Karpas-422 (cell line): ENCODE measurements around the gene USP7. TPM values are rescaled to one million over a fixed set of nuclear protein-coding genes. Genes with fewer than 3 reads are reported as not detected.

Source experiments
- DNase-seq: peaks from one replicate; pipeline ENCODE4 v3.0.0-alpha.2; 2015
- H2AFZ ChIP-seq: fragments of 200-600 bp; sonication (generic); 2 replicates; pipeline ENCODE4 v1.6.1; 2014; ENCODE audit warnings: antibody characterized with exemption, low read length, mixed read lengths
- H3K27ac ChIP-seq: fragments of 200-600 bp; sonication (generic); 2 replicates; pipeline ENCODE4 v1.5.1; 2014; ENCODE audit warnings: mild to moderate bottlenecking, low read length, moderate library complexity
- H3K27me3 ChIP-seq: fragments of 200-600 bp; sonication (generic); 2 replicates; pipeline ENCODE4 v1.6.1; 2014; ENCODE audit warnings: low read length, mixed read lengths
- H3K36me3 ChIP-seq: fragments of 200-600 bp; sonication (generic); 2 replicates; pipeline ENCODE4 v1.6.1; 2014; ENCODE audit warnings: low read length, mixed read lengths; ENCODE audit not compliant: insufficient read depth
- H3K4me1 ChIP-seq: fragments of 200-600 bp; sonication (generic); 2 replicates; pipeline ENCODE4 v1.6.1; 2014; ENCODE audit warnings: mild to moderate bottlenecking, low read length, mixed read lengths
- H3K4me2 ChIP-seq: fragments of 200-600 bp; sonication (generic); 2 replicates; pipeline ENCODE4 v1.6.1; 2014; ENCODE audit warnings: low read length, low read depth, mild to moderate bottlenecking; ENCODE audit not compliant: poor library complexity, severe bottlenecking
- H3K4me3 ChIP-seq: fragments of 200-600 bp; sonication (generic); 2 replicates; pipeline ENCODE4 v1.5.1; 2014; ENCODE audit warnings: mild to moderate bottlenecking, antibody characterized with exemption, low read length, mixed read lengths
- H3K79me2 ChIP-seq: fragments of 200-600 bp; sonication (generic); 2 replicates; pipeline ENCODE4 v1.6.1; 2014; ENCODE audit warnings: mild to moderate bottlenecking, low read length, mixed read lengths
- H3K9ac ChIP-seq: fragments of 200-600 bp; sonication (generic); 2 replicates; pipeline ENCODE4 v1.6.0; 2014; ENCODE audit warnings: low read length
- H3K9me2 ChIP-seq: fragments of 200-600 bp; sonication (generic), shearing (Covaris generic); replicated peaks from 2 replicates; pipeline ENCODE4 v1.6.0; 2014; ENCODE audit warnings: mild to moderate bottlenecking, low read length, moderate library complexity; ENCODE audit not compliant: insufficient read depth
- H3K9me3 ChIP-seq: fragments of 300-700, 200-600 bp; sonication (generic); 2 replicates; pipeline ENCODE4 v1.6.1; 2014; ENCODE audit warnings: low read length, mixed read lengths
- H4K20me1 ChIP-seq: fragments of 200-600 bp; sonication (generic); 2 replicates; pipeline ENCODE4 v1.6.1; 2014; ENCODE audit warnings: mild to moderate bottlenecking, antibody characterized with exemption, low read length, low read depth; ENCODE audit not compliant: insufficient read depth
- total RNA-seq: library from RNA; depleted of rRNA; stranded (reverse); fragments of >200 nt; shearing (Covaris generic); gene quantifications from 2 replicates; pipeline ENCODE4 v1.2.3, GENCODE V29; 2014; ENCODE audit warnings: low replicate concordance

Gene USP7
- total RNA-seq, 1 experiment from 2014 or later = 42.5 TPM

DNA sequence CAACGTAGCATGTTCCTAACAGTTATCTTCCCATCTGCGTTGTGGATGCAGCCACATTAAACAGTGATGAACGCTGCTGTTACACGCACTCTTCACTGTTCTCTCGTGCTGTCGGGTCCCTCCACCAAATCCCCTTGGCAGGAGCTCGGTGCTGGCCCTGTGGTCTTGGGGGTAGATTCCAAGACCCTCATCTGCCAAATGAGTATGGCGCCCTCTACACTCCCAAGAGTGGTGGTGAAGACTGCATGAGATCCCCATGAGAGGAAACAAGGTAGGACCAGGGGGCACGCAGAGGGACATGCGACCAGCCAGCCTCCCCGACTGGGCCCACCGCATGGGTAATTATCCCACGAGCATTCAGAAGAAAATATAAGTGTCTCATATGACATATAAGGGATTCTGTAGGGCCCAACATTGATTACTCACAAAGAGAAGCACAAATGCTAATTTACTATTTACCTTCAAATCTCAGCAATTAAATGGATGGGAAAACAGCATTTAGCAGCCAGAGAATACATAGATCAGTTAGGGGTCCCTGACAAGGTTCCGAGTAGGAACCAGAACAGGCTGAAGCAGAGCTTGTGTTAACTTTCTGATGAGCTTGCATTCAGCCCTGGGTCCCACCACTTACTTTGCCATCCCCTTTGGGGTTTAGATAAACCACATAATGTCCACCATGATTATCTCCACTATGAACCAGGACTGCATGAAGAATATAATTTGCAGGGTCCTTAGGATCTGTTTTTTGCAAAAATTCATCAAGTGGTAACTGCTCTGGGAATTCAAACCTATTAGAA, 57.7 kb downstream of the USP7 start:
- no peaks in the 10 kb centered on the region for H3K27me3 ChIP-seq
- peaks cover 10% of the 10 kb centered on the region for H3K4me1 ChIP-seq
- no peak overlapping the region for H3K27ac ChIP-seq
- peaks cover 35% of the 10 kb centered on the region; the same call in 1 of the 2 replicates for H3K36me3 ChIP-seq
- no peaks in the 10 kb centered on the region for H3K9me2 ChIP-seq
- no peak overlapping the region for H2AFZ ChIP-seq
- H3K79me2 ChIP-seq = peaks cover 6% of the 10 kb centered on the region; the same call in 1 of the 2 replicates
- DNase-seq = no peak
- H3K9ac ChIP-seq = no peak overlapping the region
- no peaks in the 10 kb centered on the region for H3K9me3 ChIP-seq
- H3K4me3 ChIP-seq = no peak overlapping the region
- H4K20me1 ChIP-seq = peaks cover 17% of the 10 kb centered on the region; the same call in 1 of the 2 replicates
- no peak overlapping the region for H3K4me2 ChIP-seq

DNA sequence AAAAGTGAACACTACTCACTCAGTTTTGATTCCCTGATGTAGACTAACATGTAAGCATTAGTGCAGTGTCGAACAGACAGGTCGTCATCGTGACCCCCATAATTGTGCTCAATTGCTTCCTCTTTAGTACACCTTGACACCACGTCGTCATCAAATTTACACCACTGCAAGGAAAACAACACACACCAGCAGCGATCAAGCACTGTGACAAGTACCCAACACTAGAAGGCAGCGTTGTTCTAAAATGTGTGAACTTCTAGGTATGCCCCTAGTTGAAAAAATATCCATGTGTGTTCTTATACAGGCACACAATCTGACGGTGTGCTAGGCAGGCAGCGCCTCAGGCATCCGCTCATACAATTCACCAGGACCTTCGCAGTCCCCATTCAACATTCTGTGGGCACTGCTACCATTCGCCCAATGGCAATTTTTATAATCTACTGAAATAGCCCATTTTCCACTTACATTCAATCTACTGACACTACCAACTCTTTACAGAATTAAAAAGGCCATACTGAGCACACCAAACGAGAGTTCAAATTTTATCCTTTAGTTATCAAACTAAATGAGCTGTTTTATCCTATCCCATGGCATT, 58.4 kb downstream of the USP7 start:
- Histone ChIP-seq H3K9ac (no peak overlapping the region), H3K4me1 (peaks cover 10% of the 10 kb centered on the region), H3K9me3 (no peaks in the 10 kb centered on the region), H3K79me2 (no peaks in the 10 kb centered on the region), H2AFZ (no peak overlapping the region), H3K36me3 (peaks cover 34% of the 10 kb centered on the region; the same call in 1 of the 2 replicates), H3K27me3 (no peaks in the 10 kb centered on the region), H4K20me1 (peaks cover 11% of the 10 kb centered on the region; the same call in 1 of the 2 replicates), H3K4me2 (no peak overlapping the region), H3K4me3 (no peak overlapping the region), H3K9me2 (no peaks in the 10 kb centered on the region), H3K27ac (no peak overlapping the region)
- DNase-seq = peak; percentile 69

DNA sequence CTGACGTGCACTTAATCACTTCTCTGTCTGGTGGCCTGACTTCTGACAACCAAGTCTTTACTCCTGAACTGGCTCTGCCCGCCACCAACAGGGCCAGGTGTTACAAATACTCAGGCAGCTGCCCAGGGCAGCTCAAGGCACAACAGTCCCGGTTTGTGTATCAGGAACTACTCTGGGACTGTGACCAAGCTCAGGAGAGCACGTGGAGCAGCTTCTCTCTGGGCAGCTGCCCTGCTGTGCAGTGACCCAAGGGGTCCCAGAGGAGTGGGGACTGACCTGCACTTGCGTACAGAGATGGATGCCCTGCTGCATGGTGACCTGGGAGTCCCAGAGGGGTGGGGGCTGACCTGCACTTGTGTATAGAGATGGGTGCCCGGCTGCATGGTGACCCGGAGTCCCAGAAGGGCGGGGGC, 59.7 kb downstream of the USP7 start:
- Histone ChIP-seq H3K9ac (no peak overlapping the region), H3K4me3 (no peak overlapping the region), H4K20me1 (peaks cover 10% of the 10 kb centered on the region; the same call in 1 of the 2 replicates), H3K27ac (no peak overlapping the region), H3K36me3 (peaks cover 43% of the 10 kb centered on the region), H3K27me3 (no peaks in the 10 kb centered on the region), H3K9me3 (no peaks in the 10 kb centered on the region), H3K79me2 (no peaks in the 10 kb centered on the region), H2AFZ (no peak overlapping the region), H3K4me2 (no peak overlapping the region), H3K4me1 (peaks cover 6% of the 10 kb centered on the region), H3K9me2 (no peaks in the 10 kb centered on the region)
- no peak for DNase-seq

DNA sequence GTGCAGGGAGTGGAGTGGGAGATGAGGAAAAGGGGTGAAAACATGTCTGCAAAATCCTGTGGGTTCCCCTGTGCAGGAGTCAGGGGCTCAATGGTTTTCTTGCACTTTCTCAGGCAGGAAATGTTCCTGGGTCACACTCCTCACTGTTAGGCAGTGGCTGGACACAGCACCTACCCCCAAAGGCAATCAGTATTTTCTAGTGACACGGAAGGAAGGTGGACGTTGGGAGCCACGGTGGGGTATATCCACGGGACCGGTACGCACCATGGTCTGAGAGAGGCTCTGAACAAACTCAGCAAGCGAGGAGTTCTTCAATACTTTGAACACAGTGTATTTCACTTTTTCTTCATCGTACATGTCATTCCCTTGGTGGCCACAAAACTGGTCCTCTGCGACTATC, 60.7 kb downstream of the USP7 start:
- no peak for DNase-seq
- peaks cover 53% of the 10 kb centered on the region for H3K36me3 ChIP-seq
- no peaks in the 10 kb centered on the region for H3K27me3 ChIP-seq
- H3K79me2 ChIP-seq = no peaks in the 10 kb centered on the region
- no peak overlapping the region for H3K4me3 ChIP-seq
- H3K4me1 ChIP-seq = no peaks in the 10 kb centered on the region
- no peaks in the 10 kb centered on the region for H3K9me2 ChIP-seq
- H4K20me1 ChIP-seq = peaks cover 7% of the 10 kb centered on the region; the same call in 1 of the 2 replicates
- no peak overlapping the region for H2AFZ ChIP-seq
- no peak overlapping the region for H3K27ac ChIP-seq
- no peaks in the 10 kb centered on the region for H3K9me3 ChIP-seq
- no peak overlapping the region for H3K4me2 ChIP-seq
- no peak overlapping the region for H3K9ac ChIP-seq

DNA sequence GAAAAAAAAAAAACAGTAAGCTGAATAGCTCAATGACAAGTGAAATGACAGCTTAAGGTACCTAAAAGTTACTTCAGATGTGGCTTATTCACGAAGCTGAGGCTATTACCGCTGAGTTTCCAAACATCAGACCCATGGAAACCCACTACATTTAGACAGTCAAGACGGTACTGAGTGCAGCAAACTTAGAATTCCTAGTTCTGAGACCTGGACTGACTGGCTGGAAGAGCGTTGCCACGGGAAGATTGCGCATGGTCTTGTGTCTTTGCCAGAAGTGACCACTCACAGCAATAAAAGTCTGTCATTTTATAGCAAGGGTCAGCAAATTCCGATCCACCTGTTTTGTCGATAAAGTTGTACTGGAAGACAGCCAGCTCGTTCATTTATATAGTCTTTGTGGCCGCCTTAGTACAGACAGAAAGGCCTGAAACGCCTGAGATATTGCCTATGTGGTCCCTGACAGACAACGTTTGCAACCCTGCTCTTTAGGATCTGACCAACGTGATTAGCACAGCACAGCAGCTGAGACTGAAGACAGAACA, 62.3 kb downstream of the USP7 start:
- H3K27me3 ChIP-seq = no peaks in the 10 kb centered on the region
- H3K4me2 ChIP-seq = no peak overlapping the region
- H3K79me2 ChIP-seq = no peaks in the 10 kb centered on the region
- H3K9me2 ChIP-seq = no peaks in the 10 kb centered on the region
- H2AFZ ChIP-seq = no peak overlapping the region
- H3K9me3 ChIP-seq = no peaks in the 10 kb centered on the region
- H4K20me1 ChIP-seq = no peaks in the 10 kb centered on the region
- no peaks in the 10 kb centered on the region for H3K4me1 ChIP-seq
- H3K36me3 ChIP-seq = peaks cover 54% of the 10 kb centered on the region
- H3K9ac ChIP-seq = no peak overlapping the region
- H3K4me3 ChIP-seq = no peak overlapping the region
- no peak overlapping the region for H3K27ac ChIP-seq
- no peak for DNase-seq

DNA sequence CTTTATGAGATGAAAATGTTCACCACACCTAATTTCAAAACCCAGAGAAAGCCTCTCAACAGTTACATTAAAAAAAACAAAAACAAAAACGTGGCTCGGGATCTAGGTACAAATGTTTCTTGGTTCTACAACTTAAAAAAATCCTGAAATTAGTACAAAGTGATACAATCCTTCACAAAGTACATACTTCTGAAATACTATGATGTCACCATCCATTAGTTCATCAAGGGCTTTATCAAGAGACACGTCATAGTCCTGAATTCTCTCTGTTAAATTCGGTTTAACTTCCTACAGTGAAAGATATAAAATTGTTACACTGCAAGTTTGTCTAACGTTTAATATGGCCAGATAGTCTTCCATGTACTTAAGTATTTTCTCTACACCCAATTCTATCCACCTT, 63.4 kb downstream of the USP7 start:
- H4K20me1 ChIP-seq = no peaks in the 10 kb centered on the region
- H3K79me2 ChIP-seq = no peaks in the 10 kb centered on the region
- H2AFZ ChIP-seq = no peak overlapping the region
- H3K4me1 ChIP-seq = no peaks in the 10 kb centered on the region
- H3K4me3 ChIP-seq = no peak overlapping the region
- H3K9me2 ChIP-seq = no peaks in the 10 kb centered on the region
- H3K4me2 ChIP-seq = no peak overlapping the region
- H3K27ac ChIP-seq = no peak overlapping the region
- DNase-seq = no peak
- no peaks in the 10 kb centered on the region for H3K9me3 ChIP-seq
- H3K36me3 ChIP-seq = peaks cover 53% of the 10 kb centered on the region
- no peak overlapping the region for H3K9ac ChIP-seq
- no peaks in the 10 kb centered on the region for H3K27me3 ChIP-seq

DNA sequence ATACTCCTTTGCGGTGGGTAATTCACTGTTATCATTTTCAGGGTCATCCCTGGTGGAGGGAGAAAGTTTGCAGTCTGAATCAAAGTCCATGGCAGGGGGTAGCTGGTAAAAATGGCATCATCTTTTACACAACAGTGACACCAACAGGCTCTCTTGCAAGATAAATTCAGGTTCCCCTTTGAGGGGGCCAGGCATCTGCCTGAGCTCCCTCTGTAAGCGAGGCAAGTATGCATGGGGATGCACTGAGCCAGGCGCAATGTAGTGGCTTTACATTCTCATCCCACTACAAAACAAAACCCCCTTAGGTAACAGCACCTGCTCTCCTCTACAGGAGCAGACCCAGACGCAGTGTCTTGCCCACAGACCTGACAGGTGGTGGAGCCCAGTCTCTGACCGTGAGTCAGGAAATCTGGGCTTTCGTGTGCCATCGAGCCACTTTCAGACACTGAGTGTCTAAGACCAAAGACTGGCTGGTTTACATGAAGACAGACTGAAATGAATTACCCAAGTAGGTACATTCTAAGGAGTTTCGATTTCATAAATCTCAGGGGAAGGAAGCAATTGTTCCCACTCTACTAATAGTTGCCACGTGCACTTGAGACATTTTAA, 63.9 kb downstream of the USP7 start:
- H2AFZ ChIP-seq = no peak overlapping the region
- no peak overlapping the region for H3K4me2 ChIP-seq
- no peaks in the 10 kb centered on the region for H3K4me1 ChIP-seq
- peaks cover 55% of the 10 kb centered on the region for H3K36me3 ChIP-seq
- H3K9ac ChIP-seq = no peak overlapping the region
- DNase-seq = no peak
- H3K9me3 ChIP-seq = no peaks in the 10 kb centered on the region
- no peaks in the 10 kb centered on the region; the same call in 1 of the 2 replicates for H4K20me1 ChIP-seq
- no peak overlapping the region for H3K4me3 ChIP-seq
- H3K27me3 ChIP-seq = no peaks in the 10 kb centered on the region
- no peaks in the 10 kb centered on the region for H3K79me2 ChIP-seq
- no peak overlapping the region for H3K27ac ChIP-seq
- no peaks in the 10 kb centered on the region for H3K9me2 ChIP-seq
